ENCODE data around the gene AKNA.

AKNA gene

GRCh38 chr9:114301798-114302565, 85.8 kb downstream of the AKNA start:
- no peak for DNase-seq (ENCODE audit: low read depth)

GRCh38 chr9:114300846-114301797, 86.7 kb downstream of the AKNA start:
- no peak for DNase-seq (ENCODE audit: low read depth)

- DNase-seq (ENCODE audit: low read depth): no peak
These were observed 87.5 kb downstream of the AKNA start for GRCh38 chr9:114300153-114300845.

- no peak for DNase-seq (ENCODE audit: low read depth)
These were observed 88.3 kb downstream of the AKNA start for GRCh38 chr9:114299286-114300152.

- DNase-seq (ENCODE audit: low read depth): no peak
These were observed 91.4 kb downstream of the AKNA start for GRCh38 chr9:114296338-114296737.

- no peak for DNase-seq (ENCODE audit: low read depth)
These were observed 93.1 kb downstream of the AKNA start for GRCh38 chr9:114294664-114295063.

- DNase-seq (ENCODE audit: low read depth): no peak
These were observed 95.7 kb downstream of the AKNA start for GRCh38 chr9:114291886-114292590.

GRCh38 chr9:114291064-114291474, 96.7 kb downstream of the AKNA start:
- DNase-seq (ENCODE audit: low read depth): peak; percentile 44

GRCh38 chr9:114290561-114290986, 97.2 kb downstream of the AKNA start:
- DNase-seq (ENCODE audit: low read depth): no peak

GRCh38 chr9:114289571-114290481, 98.0 kb downstream of the AKNA start:
- no peak for DNase-seq (ENCODE audit: low read depth)

GRCh38 chr9:114289106-114289505, 98.7 kb downstream of the AKNA start:
- DNase-seq (ENCODE audit: low read depth): no peak

GRCh38 chr9:114288193-114289091, 99.3 kb downstream of the AKNA start:
- DNase-seq (ENCODE audit: low read depth): peak; percentile 53

- DNase-seq (ENCODE audit: low read depth): no peak
These were observed 100.0 kb downstream of the AKNA start for GRCh38 chr9:114287763-114288192.

- DNase-seq (ENCODE audit: low read depth): no peak
These were observed 100.6 kb downstream of the AKNA start for GRCh38 chr9:114287001-114287762.

- no peak for DNase-seq (ENCODE audit: low read depth)
These were observed 101.6 kb downstream of the AKNA start for GRCh38 chr9:114286146-114286679.

GRCh38 chr9:114285166-114285867, 102.5 kb downstream of the AKNA start:
- DNase-seq (ENCODE audit: low read depth): peak; percentile 90

Measured in fibroblast of gingiva (primary cell).